Mucosa of descending colon (tissue), 3 donors: Measurements from ENCODE around the gene TMEM258. TPM values are rescaled to one million over a fixed set of nuclear protein-coding genes. Genes with fewer than 3 reads are reported as not detected.
A peak's percentile ranks its signal among the peaks of the same experiment; 100 is the strongest.

ENCODE experiments used
- ATAC-seq: fragments of 200-7000 bp; cut with Tn5 transposase; one replicate; pipeline ENCODE4 v1.9.1; 2020; ENCODE audit warnings: mild to moderate bottlenecking, moderate library complexity
- DNase-seq, 3 donors: peaks; one replicate each; pipeline ENCODE4 v3.0.0-alpha.2; 2020
- H3K36me3 ChIP-seq: fragments of 200-600 bp; one replicate; pipeline ENCODE4 v1.8.0; 2021; ENCODE audit warnings: low read depth, mild to moderate bottlenecking
- H3K4me1 ChIP-seq: fragments of 200-600 bp; one replicate; pipeline ENCODE4 v1.8.0; 2021; ENCODE audit warnings: low read depth, mild to moderate bottlenecking
- H3K4me3 ChIP-seq: fragments of 200-600 bp; one replicate; pipeline ENCODE4 v1.8.0; 2021; ENCODE audit warnings: mild to moderate bottlenecking
- H3K9me3 ChIP-seq: fragments of 200-600 bp; one replicate; pipeline ENCODE4 v1.8.0; 2021; ENCODE audit warnings: mild to moderate bottlenecking
- intact Hi-C, 2 donors: fragments of 100-400 bp; cut with DNase I in 1 of 2; cut with micrococcal nuclease in 1 of 2; formaldehyde crosslinking; loops; one replicate each; pipeline versions ENCODE4 v1.11.0 to v1.11.1; 2022; cut with DNase I, micrococcal nuclease
- total RNA-seq, 3 donors: library from RNA; stranded (reverse); fragmentation: NEBNext Ultra II Directional in 2 of 3; extraction: Animal tissue kit (Norgen Biotek cat#: 25700) in 2 of 3; gene quantifications; one replicate each; pipeline versions ENCODE4 v1.2.1 to v1.2.4, GENCODE V29; 2021 to 2023
- TF ChIP-seq, protein P1 (sequence below): fragments of 200-600 bp; IDR thresholded peaks from one replicate; pipeline ENCODE4 v1.8.0; 2022; ENCODE audit warnings: antibody characterized with exemption, mild to moderate bottlenecking
- donor health status: DM: no; HTN: no; CAD: no; lungs with moderate emphysema.
- donor health status: DM: no; HTN: no; CAD: no.
- donor health status: DM: no; HTN: yes; CAD: no.

TMEM258 gene
- total RNA-seq, 3 donors from 2014 or later = 56.1 to 107 (median 74.6) TPM

DNA sequence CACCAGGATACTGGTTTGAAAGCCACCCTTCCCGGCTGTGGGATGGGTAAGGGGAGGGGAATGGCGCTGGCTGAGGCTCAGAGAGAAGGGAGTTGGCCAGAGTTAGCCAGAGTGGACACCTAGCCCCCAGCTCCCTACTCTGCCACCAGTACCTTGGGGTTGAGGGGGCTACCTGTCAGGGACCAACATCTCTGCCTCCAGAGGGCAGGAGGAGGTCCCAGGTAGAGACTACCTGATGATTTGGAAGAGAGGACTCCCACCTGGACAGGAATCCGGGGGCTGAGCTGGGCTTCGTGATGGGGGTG, 36.3 kb downstream of the TMEM258 start:
- no peaks in the 10 kb centered on the region for H3K36me3 ChIP-seq
- TF ChIP-seq, protein P1, sequence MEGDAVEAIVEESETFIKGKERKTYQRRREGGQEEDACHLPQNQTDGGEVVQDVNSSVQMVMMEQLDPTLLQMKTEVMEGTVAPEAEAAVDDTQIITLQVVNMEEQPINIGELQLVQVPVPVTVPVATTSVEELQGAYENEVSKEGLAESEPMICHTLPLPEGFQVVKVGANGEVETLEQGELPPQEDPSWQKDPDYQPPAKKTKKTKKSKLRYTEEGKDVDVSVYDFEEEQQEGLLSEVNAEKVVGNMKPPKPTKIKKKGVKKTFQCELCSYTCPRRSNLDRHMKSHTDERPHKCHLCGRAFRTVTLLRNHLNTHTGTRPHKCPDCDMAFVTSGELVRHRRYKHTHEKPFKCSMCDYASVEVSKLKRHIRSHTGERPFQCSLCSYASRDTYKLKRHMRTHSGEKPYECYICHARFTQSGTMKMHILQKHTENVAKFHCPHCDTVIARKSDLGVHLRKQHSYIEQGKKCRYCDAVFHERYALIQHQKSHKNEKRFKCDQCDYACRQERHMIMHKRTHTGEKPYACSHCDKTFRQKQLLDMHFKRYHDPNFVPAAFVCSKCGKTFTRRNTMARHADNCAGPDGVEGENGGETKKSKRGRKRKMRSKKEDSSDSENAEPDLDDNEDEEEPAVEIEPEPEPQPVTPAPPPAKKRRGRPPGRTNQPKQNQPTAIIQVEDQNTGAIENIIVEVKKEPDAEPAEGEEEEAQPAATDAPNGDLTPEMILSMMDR = no peak
- peaks cover 27% of the 10 kb centered on the region for H3K4me1 ChIP-seq
- no peak for DNase-seq
- no peak for ATAC-seq
- H3K9me3 ChIP-seq = no peaks in the 10 kb centered on the region
- intact Hi-C loops = no loop called here
- H3K4me3 ChIP-seq = no peak overlapping the region

DNA sequence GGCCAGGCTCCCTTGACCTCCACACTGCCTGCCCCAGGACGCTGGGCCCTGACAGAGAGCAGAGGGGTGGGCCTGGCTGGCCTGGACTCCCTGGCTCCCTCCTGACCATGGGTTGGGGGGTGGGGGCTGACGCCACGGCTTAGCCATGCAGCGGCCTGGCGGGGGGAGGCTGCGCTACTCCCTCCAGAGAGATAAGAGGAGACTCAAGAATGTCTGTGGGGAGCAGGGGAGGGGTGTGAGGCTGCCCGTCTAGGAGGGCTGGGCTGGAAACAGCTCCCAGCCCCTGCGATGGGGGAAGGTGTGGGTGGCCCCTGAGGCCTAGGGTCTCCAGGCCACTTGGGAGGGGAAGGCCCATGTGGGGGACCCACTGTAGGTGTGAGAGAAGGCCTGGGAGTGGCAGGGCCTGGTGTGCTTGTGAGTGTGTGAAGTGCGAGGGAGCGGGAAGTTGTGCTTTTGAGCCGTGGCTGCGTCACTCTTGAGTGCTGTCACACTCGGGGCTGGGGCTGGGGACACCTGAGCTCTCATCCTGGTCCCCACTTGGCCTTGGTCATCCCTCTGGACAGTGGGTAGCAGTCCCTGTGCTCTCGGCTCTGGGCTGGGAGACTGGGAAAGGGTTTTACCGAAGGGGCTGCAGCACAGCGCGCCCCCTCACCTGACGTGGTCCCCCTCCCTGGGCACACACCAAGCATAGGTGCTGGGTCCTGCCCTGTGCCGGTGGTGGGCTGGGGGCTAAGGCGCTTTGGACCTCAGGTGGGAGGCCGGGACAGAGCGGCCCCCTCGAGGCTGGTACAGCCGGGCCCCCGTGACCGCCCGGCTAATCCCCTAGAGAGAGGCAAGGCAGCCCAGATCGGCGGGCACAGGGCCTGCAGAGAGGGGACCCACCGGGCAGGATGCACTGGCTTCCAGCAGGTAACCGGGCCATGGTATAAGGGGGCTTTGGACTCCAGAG, 37.6 kb downstream of the TMEM258 start:
- ATAC-seq (no peak), DNase-seq (no peak)
- intact Hi-C loops = no loop called here
- TF ChIP-seq, protein P1 = no peak
- peaks cover 27% of the 10 kb centered on the region for H3K4me1 ChIP-seq
- H3K36me3 ChIP-seq = no peaks in the 10 kb centered on the region
- H3K9me3 ChIP-seq = no peaks in the 10 kb centered on the region
- H3K4me3 ChIP-seq = no peak overlapping the region

DNA sequence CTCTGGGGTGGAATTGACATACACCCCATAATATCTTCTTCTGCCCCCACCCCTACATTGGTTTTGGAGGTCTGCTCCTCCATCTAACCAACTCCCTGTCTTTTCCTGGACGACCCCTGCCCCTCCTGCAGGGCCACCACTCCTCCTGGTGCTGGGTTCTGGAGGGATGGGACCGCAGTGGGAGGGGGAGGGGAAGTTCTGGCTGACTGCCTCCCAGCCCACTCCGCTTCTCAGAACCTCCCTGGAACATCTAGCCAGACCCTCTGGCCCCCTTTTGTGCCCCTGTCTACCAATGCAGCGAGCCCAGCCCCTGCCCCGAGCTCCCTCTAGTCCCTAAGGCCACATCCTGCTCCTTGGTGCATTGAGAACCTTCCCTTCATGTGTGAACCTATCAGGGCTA, 38.7 kb downstream of the TMEM258 start:
- peaks cover 27% of the 10 kb centered on the region for H3K4me1 ChIP-seq
- TF ChIP-seq, protein P1 = no peak
- H3K9me3 ChIP-seq = no peaks in the 10 kb centered on the region
- no peak for ATAC-seq
- no peaks in the 10 kb centered on the region for H3K36me3 ChIP-seq
- no peak for DNase-seq
- no peak overlapping the region for H3K4me3 ChIP-seq
- intact Hi-C loops = no loop called here

DNA sequence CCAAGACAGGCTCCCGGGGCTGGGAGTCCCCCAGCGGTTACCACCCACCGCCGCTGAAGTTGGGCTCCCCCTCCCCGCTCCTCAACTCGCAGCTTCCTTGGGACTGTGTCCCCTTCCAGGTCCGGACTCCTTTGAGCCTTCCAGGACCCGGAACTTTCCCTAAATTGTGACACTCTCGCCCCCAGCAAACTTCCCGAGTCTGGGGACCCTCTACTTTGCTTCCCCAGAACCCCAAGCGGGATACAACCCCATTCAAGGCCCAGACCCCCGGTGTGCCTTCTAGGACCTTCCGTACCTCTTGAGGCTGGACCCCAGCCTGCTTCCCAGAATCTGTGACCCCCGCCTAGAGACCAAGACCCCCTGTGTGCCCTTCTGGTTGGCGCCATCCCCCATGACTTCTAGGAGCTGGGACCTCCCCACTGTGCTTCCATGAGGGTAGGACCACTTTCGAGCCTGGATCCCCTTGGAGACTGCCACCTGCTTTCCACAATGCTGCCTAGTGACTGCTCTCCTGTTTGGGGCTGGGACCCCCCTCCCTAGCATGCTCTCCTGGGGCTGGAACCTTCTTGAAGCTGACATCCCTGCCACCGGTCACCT, 39.4 kb downstream of the TMEM258 start:
- no peaks in the 10 kb centered on the region for H3K36me3 ChIP-seq
- TF ChIP-seq, protein P1 = no peak
- H3K4me1 ChIP-seq = peaks cover 27% of the 10 kb centered on the region
- DNase-seq = no peak
- H3K9me3 ChIP-seq = no peaks in the 10 kb centered on the region
- peak overlapping the region; percentile 28 for H3K4me3 ChIP-seq
- intact Hi-C loops = no loop called here
- no peak for ATAC-seq

DNA sequence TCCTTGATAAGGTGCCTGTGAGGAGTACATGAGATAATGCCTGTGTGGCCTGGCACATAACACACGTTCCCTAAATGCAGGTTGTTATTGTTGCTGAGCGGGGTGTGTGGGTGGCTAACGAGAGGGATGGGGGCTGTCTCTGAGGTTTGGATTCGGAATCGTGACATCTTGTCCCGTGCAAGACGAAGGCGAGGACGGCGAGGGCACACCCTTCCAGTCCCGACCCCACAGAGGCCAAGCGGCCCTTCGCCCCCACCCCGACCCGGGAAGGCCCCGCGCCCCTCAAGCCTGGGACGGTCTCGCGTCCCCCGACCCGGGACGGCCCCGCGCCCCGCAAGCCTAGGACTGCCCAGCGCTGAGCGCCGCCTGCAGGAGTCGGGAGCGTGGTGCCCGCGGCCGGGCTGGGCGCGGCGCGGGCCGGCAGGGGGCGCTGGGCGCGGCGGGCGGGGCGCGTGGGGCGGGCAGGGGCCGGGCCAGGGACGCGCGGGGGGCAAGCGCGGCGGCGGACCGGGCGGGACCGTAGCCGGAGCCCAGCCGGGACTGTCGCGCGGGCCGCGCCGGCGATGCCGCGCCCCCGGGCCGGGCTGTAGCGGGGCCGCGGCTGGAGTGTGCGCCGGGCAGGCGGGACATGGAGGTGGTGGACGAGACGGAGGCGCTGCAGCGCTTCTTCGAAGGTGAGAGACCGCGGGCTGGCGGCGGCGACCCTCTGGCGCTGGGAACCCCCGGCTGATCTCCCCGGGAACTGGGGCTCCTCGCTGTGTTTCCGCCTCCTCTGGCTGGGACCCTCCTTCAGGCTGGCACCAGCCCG, 40.1 kb downstream of the TMEM258 start, which contains the start of gene MYRF:
TSS of gene MYRF (plus strand) at position 520 of the 808 bp plus-strand sequence. CDS start at position 629, 109 bp downstream.
- TF ChIP-seq, protein P1 = peak; percentile 23
- Histone ChIP-seq H3K4me1 (peaks cover 29% of the 10 kb centered on the region), H3K4me3 (peak within 1 kb of the TSS; percentile 28), H3K9me3 (no peaks in the 10 kb centered on the region), H3K36me3 (no peaks in the 10 kb centered on the region)
- ATAC-seq (peak; percentile 68), DNase-seq (peak in 2 of 3 donors; percentile 73 to 84)
- intact Hi-C loops = no loop called here
